ENCODE results near the gene NMD3. TPM values are rescaled to one million over a fixed set of nuclear protein-coding genes. Genes with fewer than 3 reads are reported as not detected.

NMD3 gene
- total and polyA plus RNA-seq, 2 of the 13 experiments (the other 11 are each of a cell fraction or from before 2014, with no cell fraction given) = 44.2 to 55.2 TPM

DNA sequence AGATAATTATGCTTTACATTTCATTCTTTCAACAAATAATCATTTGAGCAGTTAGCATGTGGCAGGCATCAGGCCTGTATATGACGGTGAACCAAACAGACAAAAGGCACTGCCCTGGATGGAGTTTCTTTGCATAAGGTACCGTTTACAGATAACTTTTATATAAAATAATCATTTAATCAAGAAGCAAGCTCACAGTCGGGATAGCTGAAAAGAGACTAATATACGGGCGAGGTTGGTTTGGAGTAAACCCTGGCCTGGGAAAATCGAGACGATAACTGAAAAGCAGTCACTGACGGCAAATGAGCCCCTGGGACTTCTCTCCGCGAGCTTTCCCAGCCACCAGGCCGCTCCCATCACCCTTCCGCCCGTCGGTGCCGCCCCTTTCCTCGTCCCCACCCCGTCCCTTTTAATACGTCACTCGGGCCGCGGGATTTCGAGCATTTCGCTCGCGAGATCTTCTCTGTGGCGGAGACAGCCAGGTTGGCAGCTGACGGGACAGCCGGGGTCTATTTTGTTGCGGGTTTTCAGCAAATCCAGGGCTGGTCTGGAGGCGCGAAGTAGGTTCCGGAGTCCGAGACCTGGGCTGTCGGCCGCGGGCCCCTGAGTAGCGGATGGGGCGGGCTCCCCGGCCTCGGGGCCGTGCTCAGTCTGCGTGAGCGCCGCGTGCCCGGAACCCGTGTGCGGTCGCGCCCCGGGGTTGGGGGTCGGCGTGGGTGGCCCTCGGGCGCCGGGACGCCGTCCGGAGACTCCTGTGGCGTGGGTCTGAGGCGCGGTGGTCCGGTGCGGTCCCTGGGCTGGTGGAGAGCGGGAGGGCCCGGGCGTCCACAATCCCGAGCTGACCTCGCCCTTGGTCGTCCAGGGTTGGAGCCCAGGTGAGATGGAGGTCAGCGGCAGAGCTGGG, at the start of gene NMD3 (continued):
- no peak; the same call in 1 of the 2 replicates for TF ChIP-seq HOXA9 (CRISPR knock-in tag; IDR thresholded peaks at IDR 0.05; ENCODE audit: borderline replicate concordance)
- TF ChIP-seq SIX4 (CRISPR knock-in tag; IDR thresholded peaks at IDR 0.05) = no peak; the same call in 1 of the 2 replicates
- TF ChIP-seq KAT2B (IDR thresholded peaks at IDR 0.05; ENCODE audit: borderline replicate concordance, low read depth, low read length) = no peak
- TF ChIP-seq, protein P1, sequence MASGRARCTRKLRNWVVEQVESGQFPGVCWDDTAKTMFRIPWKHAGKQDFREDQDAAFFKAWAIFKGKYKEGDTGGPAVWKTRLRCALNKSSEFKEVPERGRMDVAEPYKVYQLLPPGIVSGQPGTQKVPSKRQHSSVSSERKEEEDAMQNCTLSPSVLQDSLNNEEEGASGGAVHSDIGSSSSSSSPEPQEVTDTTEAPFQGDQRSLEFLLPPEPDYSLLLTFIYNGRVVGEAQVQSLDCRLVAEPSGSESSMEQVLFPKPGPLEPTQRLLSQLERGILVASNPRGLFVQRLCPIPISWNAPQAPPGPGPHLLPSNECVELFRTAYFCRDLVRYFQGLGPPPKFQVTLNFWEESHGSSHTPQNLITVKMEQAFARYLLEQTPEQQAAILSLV (CRISPR knock-in tag; IDR thresholded peaks at IDR 0.05; ENCODE audit: borderline replicate concordance) = peak; percentile 26; the same call in 1 of the 2 replicates
- TF ChIP-seq, protein P2, sequence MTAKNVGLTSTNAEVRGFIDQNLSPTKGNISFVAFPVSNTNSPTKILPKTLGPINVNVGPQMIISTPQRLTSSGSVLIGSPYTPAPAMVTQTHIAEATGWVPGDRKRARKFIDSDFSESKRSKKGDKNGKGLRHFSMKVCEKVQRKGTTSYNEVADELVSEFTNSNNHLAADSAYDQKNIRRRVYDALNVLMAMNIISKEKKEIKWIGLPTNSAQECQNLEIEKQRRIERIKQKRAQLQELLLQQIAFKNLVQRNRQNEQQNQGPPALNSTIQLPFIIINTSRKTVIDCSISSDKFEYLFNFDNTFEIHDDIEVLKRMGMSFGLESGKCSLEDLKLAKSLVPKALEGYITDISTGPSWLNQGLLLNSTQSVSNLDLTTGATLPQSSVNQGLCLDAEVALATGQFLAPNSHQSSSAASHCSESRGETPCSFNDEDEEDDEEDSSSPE (CRISPR knock-in tag; IDR thresholded peaks at IDR 0.05) = 0 out of 2 replicates have a peak, but pooled peaks have one; percentile 41
- TF ChIP-seq, protein P3, sequence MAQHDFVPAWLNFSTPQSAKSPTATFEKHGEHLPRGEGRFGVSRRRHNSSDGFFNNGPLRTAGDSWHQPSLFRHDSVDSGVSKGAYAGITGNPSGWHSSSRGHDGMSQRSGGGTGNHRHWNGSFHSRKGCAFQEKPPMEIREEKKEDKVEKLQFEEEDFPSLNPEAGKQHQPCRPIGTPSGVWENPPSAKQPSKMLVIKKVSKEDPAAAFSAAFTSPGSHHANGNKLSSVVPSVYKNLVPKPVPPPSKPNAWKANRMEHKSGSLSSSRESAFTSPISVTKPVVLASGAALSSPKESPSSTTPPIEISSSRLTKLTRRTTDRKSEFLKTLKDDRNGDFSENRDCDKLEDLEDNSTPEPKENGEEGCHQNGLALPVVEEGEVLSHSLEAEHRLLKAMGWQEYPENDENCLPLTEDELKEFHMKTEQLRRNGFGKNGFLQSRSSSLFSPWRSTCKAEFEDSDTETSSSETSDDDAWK (CRISPR knock-in tag; IDR thresholded peaks at IDR 0.05) = no peak
- TF ChIP-seq TBX3 (IDR thresholded peaks at IDR 0.05; ENCODE audit: borderline replicate concordance) = 0 out of 2 replicates have a peak, but pooled peaks have one; percentile 9
- TF ChIP-seq, protein P4, sequence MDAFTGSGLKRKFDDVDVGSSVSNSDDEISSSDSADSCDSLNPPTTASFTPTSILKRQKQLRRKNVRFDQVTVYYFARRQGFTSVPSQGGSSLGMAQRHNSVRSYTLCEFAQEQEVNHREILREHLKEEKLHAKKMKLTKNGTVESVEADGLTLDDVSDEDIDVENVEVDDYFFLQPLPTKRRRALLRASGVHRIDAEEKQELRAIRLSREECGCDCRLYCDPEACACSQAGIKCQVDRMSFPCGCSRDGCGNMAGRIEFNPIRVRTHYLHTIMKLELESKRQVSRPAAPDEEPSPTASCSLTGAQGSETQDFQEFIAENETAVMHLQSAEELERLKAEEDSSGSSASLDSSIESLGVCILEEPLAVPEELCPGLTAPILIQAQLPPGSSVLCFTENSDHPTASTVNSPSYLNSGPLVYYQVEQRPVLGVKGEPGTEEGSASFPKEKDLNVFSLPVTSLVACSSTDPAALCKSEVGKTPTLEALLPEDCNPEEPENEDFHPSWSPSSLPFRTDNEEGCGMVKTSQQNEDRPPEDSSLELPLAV (CRISPR knock-in tag; conservative IDR thresholded peaks at IDR 0.05; ENCODE audit: low read depth) = no peak
- TF ChIP-seq, protein P5, sequence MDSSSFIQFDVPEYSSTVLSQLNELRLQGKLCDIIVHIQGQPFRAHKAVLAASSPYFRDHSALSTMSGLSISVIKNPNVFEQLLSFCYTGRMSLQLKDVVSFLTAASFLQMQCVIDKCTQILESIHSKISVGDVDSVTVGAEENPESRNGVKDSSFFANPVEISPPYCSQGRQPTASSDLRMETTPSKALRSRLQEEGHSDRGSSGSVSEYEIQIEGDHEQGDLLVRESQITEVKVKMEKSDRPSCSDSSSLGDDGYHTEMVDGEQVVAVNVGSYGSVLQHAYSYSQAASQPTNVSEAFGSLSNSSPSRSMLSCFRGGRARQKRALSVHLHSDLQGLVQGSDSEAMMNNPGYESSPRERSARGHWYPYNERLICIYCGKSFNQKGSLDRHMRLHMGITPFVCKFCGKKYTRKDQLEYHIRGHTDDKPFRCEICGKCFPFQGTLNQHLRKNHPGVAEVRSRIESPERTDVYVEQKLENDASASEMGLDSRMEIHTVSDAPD (CRISPR knock-in tag; IDR thresholded peaks at IDR 0.05) = no peak
- TF ChIP-seq ETV6 (CRISPR knock-in tag; conservative IDR thresholded peaks at IDR 0.05) = peak; percentile 30; the same call in 1 of the 2 replicates
- peak; percentile 22; the same call in 1 of the 2 replicates for TF ChIP-seq ZFP82 (CRISPR knock-in tag; IDR thresholded peaks at IDR 0.05; ENCODE audit: borderline replicate concordance)
- TF ChIP-seq, protein P6, sequence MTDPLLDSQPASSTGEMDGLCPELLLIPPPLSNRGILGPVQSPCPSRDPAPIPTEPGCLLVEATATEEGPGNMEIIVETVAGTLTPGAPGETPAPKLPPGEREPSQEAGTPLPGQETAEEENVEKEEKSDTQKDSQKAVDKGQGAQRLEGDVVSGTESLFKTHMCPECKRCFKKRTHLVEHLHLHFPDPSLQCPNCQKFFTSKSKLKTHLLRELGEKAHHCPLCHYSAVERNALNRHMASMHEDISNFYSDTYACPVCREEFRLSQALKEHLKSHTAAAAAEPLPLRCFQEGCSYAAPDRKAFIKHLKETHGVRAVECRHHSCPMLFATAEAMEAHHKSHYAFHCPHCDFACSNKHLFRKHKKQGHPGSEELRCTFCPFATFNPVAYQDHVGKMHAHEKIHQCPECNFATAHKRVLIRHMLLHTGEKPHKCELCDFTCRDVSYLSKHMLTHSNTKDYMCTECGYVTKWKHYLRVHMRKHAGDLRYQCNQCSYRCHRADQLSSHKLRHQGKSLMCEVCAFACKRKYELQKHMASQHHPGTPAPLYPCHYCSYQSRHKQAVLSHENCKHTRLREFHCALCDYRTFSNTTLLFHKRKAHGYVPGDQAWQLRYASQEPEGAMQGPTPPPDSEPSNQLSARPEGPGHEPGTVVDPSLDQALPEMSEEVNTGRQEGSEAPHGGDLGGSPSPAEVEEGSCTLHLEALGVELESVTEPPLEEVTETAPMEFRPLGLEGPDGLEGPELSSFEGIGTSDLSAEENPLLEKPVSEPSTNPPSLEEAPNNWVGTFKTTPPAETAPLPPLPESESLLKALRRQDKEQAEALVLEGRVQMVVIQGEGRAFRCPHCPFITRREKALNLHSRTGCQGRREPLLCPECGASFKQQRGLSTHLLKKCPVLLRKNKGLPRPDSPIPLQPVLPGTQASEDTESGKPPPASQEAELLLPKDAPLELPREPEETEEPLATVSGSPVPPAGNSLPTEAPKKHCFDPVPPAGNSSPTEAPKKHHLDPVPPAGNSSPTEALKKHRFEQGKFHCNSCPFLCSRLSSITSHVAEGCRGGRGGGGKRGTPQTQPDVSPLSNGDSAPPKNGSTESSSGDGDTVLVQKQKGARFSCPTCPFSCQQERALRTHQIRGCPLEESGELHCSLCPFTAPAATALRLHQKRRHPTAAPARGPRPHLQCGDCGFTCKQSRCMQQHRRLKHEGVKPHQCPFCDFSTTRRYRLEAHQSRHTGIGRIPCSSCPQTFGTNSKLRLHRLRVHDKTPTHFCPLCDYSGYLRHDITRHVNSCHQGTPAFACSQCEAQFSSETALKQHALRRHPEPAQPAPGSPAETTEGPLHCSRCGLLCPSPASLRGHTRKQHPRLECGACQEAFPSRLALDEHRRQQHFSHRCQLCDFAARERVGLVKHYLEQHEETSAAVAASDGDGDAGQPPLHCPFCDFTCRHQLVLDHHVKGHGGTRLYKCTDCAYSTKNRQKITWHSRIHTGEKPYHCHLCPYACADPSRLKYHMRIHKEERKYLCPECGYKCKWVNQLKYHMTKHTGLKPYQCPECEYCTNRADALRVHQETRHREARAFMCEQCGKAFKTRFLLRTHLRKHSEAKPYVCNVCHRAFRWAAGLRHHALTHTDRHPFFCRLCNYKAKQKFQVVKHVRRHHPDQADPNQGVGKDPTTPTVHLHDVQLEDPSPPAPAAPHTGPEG (CRISPR knock-in tag; IDR thresholded peaks at IDR 0.05) = no peak; the same call in 1 of the 2 replicates
